SK-N-SH (cell line): ENCODE data around the gene C6orf163. TPM values are rescaled to one million over a fixed set of nuclear protein-coding genes. Genes with fewer than 3 reads are reported as not detected.

ENCODE experiments used
- CTCF ChIA-PET: fragments of 300-600, 350-600 bp; formaldehyde crosslinking; extraction: SDS; loops from one replicate; lab custom pipeline; 2021; lab: Yijun Ruan, JAX
- POLR2A ChIA-PET: fragments of 350-600 bp; sonication (Branson Sonifier 250); formaldehyde crosslinking; extraction: SDS; loops from one replicate; lab custom pipeline; 2020; ENCODE audit warnings: antibody characterized with exemption, inconsistent platforms; lab: Yijun Ruan, JAX
- DNase-seq: peaks from one replicate; pipeline ENCODE4 v3.0.0; 2012
- H2AFZ ChIP-seq: fragments of 200-600 bp; sonication (generic); 2 replicates; pipeline ENCODE4 v1.8.1; 2016; ENCODE audit warnings: antibody characterized with exemption, mild to moderate bottlenecking, low read depth
- H3F3A ChIP-seq: fragments of 200-600 bp; sonication (generic); replicated peaks from 2 replicates; pipeline ENCODE3; 2016; ENCODE audit warnings: antibody characterized with exemption, mild to moderate bottlenecking; ENCODE audit not compliant: insufficient read depth
- H3K27ac ChIP-seq, 2 experiments: fragments of 200-500 bp in 1 of 2; fragments of 200-600 bp in 1 of 2; sonication (Bioruptor generic) in 1 of 2; sonication (generic), shearing (Covaris generic) in 1 of 2; 2 replicates each; pipeline versions ENCODE4 v1.5.1 to v1.6.1; 2014 to 2016; ENCODE audit warnings: low read depth in 2 of 2, inconsistent platforms in 1 of 2, low read length in 1 of 2, mild to moderate bottlenecking in 1 of 2, mixed read lengths in 1 of 2
- H3K27me3 ChIP-seq: fragments of 200-600 bp; sonication (generic), shearing (Covaris generic); 2 replicates; pipeline ENCODE4 v1.6.1; 2016; ENCODE audit warnings: mixed run types; ENCODE audit not compliant: insufficient read depth
- H3K36me3 ChIP-seq, 2 experiments: fragments of 200-500 bp in 1 of 2; fragments of 200-600 bp in 1 of 2; sonication (Bioruptor generic) in 1 of 2; sonication (generic) in 1 of 2; replicated peaks in 1 of 2; 2 replicates each; pipeline versions ENCODE3 to v1.5.1; 2014 to 2016; ENCODE audit warnings: low read length in 1 of 2, mild to moderate bottlenecking in 1 of 2; ENCODE audit not compliant: insufficient read depth in 2 of 2, control insufficient read depth in 1 of 2
- H3K4me1 ChIP-seq, 2 experiments: fragments of 200-500 bp in 1 of 2; fragments of 200-600 bp in 1 of 2; sonication (Bioruptor generic) in 1 of 2; sonication (generic), shearing (Covaris generic) in 1 of 2; 2 replicates each; pipeline versions ENCODE4 v1.5.1 to v1.6.1; 2014 to 2016; ENCODE audit warnings: low read depth in 1 of 2, low read length in 1 of 2, mixed run types in 1 of 2; ENCODE audit not compliant: insufficient read depth in 2 of 2, control insufficient read depth in 1 of 2
- H3K4me2 ChIP-seq: fragments of 200-600 bp; sonication (generic), shearing (Covaris generic); 2 replicates; pipeline ENCODE4 v1.6.1; 2017; ENCODE audit warnings: mixed run types
- H3K4me3 ChIP-seq, 2 experiments: fragments of 200-500 bp in 1 of 2; fragments of 200-600 bp in 1 of 2; sonication (Bioruptor generic) in 1 of 2; sonication (generic), shearing (Covaris generic) in 1 of 2; 2 replicates each; pipeline versions ENCODE4 v1.5.1 to v1.8.1; 2014 to 2016; ENCODE audit warnings: low read depth in 2 of 2, inconsistent platforms in 1 of 2, low read length in 1 of 2, mild to moderate bottlenecking in 1 of 2, mixed read lengths in 1 of 2, moderate library complexity in 1 of 2
- H3K79me2 ChIP-seq: fragments of 200-600 bp; sonication (generic); 2 replicates; pipeline ENCODE4 v1.8.1; 2017; ENCODE audit warnings: mild to moderate bottlenecking; ENCODE audit not compliant: insufficient read depth
- H3K9ac ChIP-seq: fragments of 200-600 bp; sonication (generic); 2 replicates; pipeline ENCODE4 v1.6.1; 2017; ENCODE audit warnings: mixed run types
- H3K9me2 ChIP-seq: fragments of 200-600 bp; sonication (generic); 2 replicates; pipeline ENCODE4 v1.6.1; 2017; ENCODE audit warnings: mixed run types
- H3K9me3 ChIP-seq: fragments of 200-600 bp; sonication (generic); 2 replicates; pipeline ENCODE4 v1.6.1; 2017; ENCODE audit warnings: mixed run types, mild to moderate bottlenecking, moderate library complexity
- H4K20me1 ChIP-seq: fragments of 200-600 bp; sonication (generic); 2 replicates; pipeline ENCODE4 v1.6.1; 2017; ENCODE audit warnings: mild to moderate bottlenecking, mixed run types; ENCODE audit not compliant: insufficient read depth
- ELF1 ChIP-seq: IDR thresholded peaks from 2 replicates; pipeline ENCODE4 v1.4.0; 2012
- FOSL2 ChIP-seq: IDR thresholded peaks from 2 replicates; pipeline ENCODE4 v1.4.0; 2012; ENCODE audit warnings: low read depth, mild to moderate bottlenecking, moderate library complexity, borderline replicate concordance
- FOXJ3 ChIP-seq: sonication (generic); formaldehyde crosslinking; IDR thresholded peaks from 2 replicates; pipeline ENCODE4 v1.5.1; 2020; ENCODE audit warnings: mild to moderate bottlenecking, missing genetic modification reagents
- GABPA ChIP-seq: IDR thresholded peaks from 2 replicates; pipeline ENCODE4 v1.4.0; 2012; ENCODE audit warnings: low read depth, mild to moderate bottlenecking
- JUND ChIP-seq: IDR thresholded peaks from 2 replicates; pipeline ENCODE4 v1.4.0; 2012
- MEF2A ChIP-seq: IDR thresholded peaks from 2 replicates; pipeline ENCODE4 v1.4.0; 2012; ENCODE audit warnings: low read depth, borderline replicate concordance
- POLR2AphosphoS5 ChIP-seq: IDR thresholded peaks from 2 replicates; pipeline ENCODE4 v1.6.1; 2012; ENCODE audit warnings: low read depth, low read length
- RAD21 ChIP-seq: IDR thresholded peaks from 2 replicates; pipeline ENCODE4 v1.6.1; 2012; ENCODE audit warnings: mild to moderate bottlenecking, low read length
- RCOR1 ChIP-seq: fragments of 150-350 bp; IDR thresholded peaks from 2 replicates; pipeline ENCODE4 v1.6.1; 2017; ENCODE audit warnings: antibody characterized with exemption, low read length
- REST ChIP-seq: IDR thresholded peaks from 2 replicates; pipeline ENCODE4 v1.6.1; 2012; ENCODE audit warnings: mild to moderate bottlenecking, low read depth, low read length, moderate library complexity
- RFX5 ChIP-seq: IDR thresholded peaks from 2 replicates; pipeline ENCODE4 v1.6.1; 2012; ENCODE audit warnings: mild to moderate bottlenecking, improper control_type of control experiment, low read length
- SMC3 ChIP-seq: IDR thresholded peaks from 2 replicates; pipeline ENCODE4 v1.6.1; 2012; ENCODE audit warnings: low read depth, low read length, improper control_type of control experiment
- TEAD4 ChIP-seq: IDR thresholded peaks from 2 replicates; pipeline ENCODE4 v1.4.0; 2012; ENCODE audit warnings: mild to moderate bottlenecking, borderline replicate concordance; ENCODE audit not compliant: insufficient read depth
- YY1 ChIP-seq: IDR thresholded peaks from 2 replicates; pipeline ENCODE4 v1.4.0; 2012; ENCODE audit warnings: low read depth, mild to moderate bottlenecking
- WGBS: methylation state at CpG from one replicate; pipeline ENCODE4 v1.1.6; 2017; ENCODE audit warnings: low lambda C conversion rate; 5-methylcytosine and 5-hydroxymethylcytosine counted together
- polyA plus RNA-seq, 3 experiments: library from polyadenylated mRNA; depleted of rRNA; stranded (reverse); fragments of >200 nt; gene quantifications; 2 replicates each; pipeline ENCODE4 v1.2.3, GENCODE V29; 2012
- TF ChIP-seq, protein P1 (sequence below): fragments of 200-600 bp; sonication (generic); IDR thresholded peaks from 2 replicates; pipeline ENCODE4 v1.6.1; 2017; ENCODE audit warnings: antibody characterized with exemption, mild to moderate bottlenecking, moderate library complexity
- TF ChIP-seq, protein P2 (sequence below): fragments of 150-350 bp; IDR thresholded peaks from 2 replicates; pipeline ENCODE4 v1.6.1; 2017; ENCODE audit warnings: antibody characterized with exemption, low read length, low read depth, borderline replicate concordance
- TF ChIP-seq, protein P3 (sequence below): fragments of 150-350 bp; IDR thresholded peaks from 2 replicates; pipeline ENCODE4 v1.6.1; 2016; ENCODE audit warnings: mild to moderate bottlenecking, low read depth, low read length
- TF ChIP-seq, protein P4 (sequence below): IDR thresholded peaks from 2 replicates; pipeline ENCODE4; 2012

The C6orf163 gene
- polyA plus RNA-seq, 1 of the 3 experiments (the other 2 are of a cell fraction): 0.49 TPM

DNA sequence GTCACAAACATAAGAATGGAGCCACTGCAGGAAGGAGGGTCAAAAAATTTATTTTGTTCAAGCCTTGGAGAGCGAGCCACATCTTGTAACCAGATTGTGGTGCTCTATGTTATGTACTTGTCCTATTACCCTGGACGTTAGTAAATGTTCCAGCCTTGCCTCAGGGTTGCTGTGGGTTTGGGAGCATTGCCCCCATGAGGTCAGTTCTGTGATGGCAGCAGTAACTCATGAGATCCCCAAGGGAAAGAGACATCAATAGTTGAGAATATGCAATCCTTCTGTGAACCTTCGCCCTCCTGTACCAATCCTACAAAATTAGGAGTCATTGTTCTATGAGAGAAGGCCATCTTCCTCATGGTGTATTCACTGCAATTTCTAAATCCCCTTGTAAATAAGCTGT is 46.7 kb downstream of the C6orf163 start:
- Histone ChIP-seq H3K9ac (no peak overlapping the region), H3K9me3 (no peaks in the 10 kb centered on the region), H4K20me1 (no peaks in the 10 kb centered on the region), H3K4me1 (no peaks in the 10 kb centered on the region), H2AFZ (no peak overlapping the region), H3K27me3 (no peaks in the 10 kb centered on the region), H3K36me3 (no peaks in the 10 kb centered on the region), H3K79me2 (no peaks in the 10 kb centered on the region), H3K4me2 (no peak overlapping the region), H3K27ac (no peak overlapping the region), H3K9me2 (no peaks in the 10 kb centered on the region), H3F3A (no peaks in the 10 kb centered on the region), H3K4me3 (no peak overlapping the region; a peak in 1 of 4 replicates)
- TF ChIP-seq RCOR1 (no peak), SMC3 (peak; percentile 80), RAD21 (peak; percentile 83)
- TF ChIP-seq, protein P1, sequence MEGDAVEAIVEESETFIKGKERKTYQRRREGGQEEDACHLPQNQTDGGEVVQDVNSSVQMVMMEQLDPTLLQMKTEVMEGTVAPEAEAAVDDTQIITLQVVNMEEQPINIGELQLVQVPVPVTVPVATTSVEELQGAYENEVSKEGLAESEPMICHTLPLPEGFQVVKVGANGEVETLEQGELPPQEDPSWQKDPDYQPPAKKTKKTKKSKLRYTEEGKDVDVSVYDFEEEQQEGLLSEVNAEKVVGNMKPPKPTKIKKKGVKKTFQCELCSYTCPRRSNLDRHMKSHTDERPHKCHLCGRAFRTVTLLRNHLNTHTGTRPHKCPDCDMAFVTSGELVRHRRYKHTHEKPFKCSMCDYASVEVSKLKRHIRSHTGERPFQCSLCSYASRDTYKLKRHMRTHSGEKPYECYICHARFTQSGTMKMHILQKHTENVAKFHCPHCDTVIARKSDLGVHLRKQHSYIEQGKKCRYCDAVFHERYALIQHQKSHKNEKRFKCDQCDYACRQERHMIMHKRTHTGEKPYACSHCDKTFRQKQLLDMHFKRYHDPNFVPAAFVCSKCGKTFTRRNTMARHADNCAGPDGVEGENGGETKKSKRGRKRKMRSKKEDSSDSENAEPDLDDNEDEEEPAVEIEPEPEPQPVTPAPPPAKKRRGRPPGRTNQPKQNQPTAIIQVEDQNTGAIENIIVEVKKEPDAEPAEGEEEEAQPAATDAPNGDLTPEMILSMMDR: peak; percentile 55
- WGBS: 42% methylated on average over 3 of the region's 3 CpGs
- ChIA-PET POLR2A (no interaction called here), CTCF (interaction anchor here (0.6 to 2.0 kb wide), 7 partner anchors 18 to 324 kb away, joined by 3 to 8 read pairs (median 3); partner anchors contain the start of gene ZNF292)
- peak; percentile 56 for DNase-seq

GRCh38 chr6:87393026-87393622 is 48.5 kb downstream of the C6orf163 start:
- Histone ChIP-seq H3K9me3 (no peaks in the 10 kb centered on the region), H3K36me3 (no peaks in the 10 kb centered on the region), H3K9ac (no peak overlapping the region), H3K27me3 (no peaks in the 10 kb centered on the region), H3K4me3 (no peak overlapping the region; a peak in 1 of 4 replicates), H2AFZ (no peak overlapping the region), H3K27ac (no peak overlapping the region), H4K20me1 (no peaks in the 10 kb centered on the region), H3K79me2 (no peaks in the 10 kb centered on the region), H3K4me1 (peaks cover 0 to 8% of the 10 kb centered on the region in 2 experiments; a peak in 1 of 4 replicates), H3F3A (no peaks in the 10 kb centered on the region), H3K4me2 (no peak overlapping the region), H3K9me2 (no peaks in the 10 kb centered on the region)
- WGBS: 2% methylated on average over 2 of the region's 2 CpGs
- ChIA-PET POLR2A (interaction anchor here (0.6 kb wide), 1 partner anchor 11 kb away, joined by 3 read pairs; no protein-coding TSS in a partner anchor), CTCF (interaction anchor here (0.5 to 2.9 kb wide), 35 partner anchors 9 to 1925 kb away, joined by 3 to 25 read pairs (median 4); partner anchors contain the start of genes CFAP206 and SLC35A1)
- DNase-seq: peak; percentile 50
- TF ChIP-seq TEAD4 (no peak), MEF2A (no peak), RAD21 (peak; percentile 85), ELF1 (no peak), FOXJ3 (no peak), GABPA (no peak), JUND (no peak), FOSL2 (no peak), REST (no peak), YY1 (no peak), POLR2AphosphoS5 (no peak), RFX5 (no peak)
- TF ChIP-seq, protein P2, sequence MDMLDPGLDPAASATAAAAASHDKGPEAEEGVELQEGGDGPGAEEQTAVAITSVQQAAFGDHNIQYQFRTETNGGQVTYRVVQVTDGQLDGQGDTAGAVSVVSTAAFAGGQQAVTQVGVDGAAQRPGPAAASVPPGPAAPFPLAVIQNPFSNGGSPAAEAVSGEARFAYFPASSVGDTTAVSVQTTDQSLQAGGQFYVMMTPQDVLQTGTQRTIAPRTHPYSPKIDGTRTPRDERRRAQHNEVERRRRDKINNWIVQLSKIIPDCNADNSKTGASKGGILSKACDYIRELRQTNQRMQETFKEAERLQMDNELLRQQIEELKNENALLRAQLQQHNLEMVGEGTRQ: no peak
- TF ChIP-seq, protein P3, sequence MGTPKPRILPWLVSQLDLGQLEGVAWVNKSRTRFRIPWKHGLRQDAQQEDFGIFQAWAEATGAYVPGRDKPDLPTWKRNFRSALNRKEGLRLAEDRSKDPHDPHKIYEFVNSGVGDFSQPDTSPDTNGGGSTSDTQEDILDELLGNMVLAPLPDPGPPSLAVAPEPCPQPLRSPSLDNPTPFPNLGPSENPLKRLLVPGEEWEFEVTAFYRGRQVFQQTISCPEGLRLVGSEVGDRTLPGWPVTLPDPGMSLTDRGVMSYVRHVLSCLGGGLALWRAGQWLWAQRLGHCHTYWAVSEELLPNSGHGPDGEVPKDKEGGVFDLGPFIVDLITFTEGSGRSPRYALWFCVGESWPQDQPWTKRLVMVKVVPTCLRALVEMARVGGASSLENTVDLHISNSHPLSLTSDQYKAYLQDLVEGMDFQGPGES: no peak
- TF ChIP-seq, protein P4, sequence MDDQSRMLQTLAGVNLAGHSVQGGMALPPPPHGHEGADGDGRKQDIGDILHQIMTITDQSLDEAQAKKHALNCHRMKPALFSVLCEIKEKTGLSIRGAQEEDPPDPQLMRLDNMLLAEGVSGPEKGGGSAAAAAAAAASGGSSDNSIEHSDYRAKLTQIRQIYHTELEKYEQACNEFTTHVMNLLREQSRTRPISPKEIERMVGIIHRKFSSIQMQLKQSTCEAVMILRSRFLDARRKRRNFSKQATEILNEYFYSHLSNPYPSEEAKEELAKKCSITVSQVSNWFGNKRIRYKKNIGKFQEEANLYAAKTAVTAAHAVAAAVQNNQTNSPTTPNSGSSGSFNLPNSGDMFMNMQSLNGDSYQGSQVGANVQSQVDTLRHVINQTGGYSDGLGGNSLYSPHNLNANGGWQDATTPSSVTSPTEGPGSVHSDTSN: no peak
